DND-41 (cell line): ENCODE measurements around the gene ZCWPW1.

ENCODE experiments used
- CTCF ChIP-seq: IDR thresholded peaks from 2 replicates; pipeline ENCODE4 v1.5.1; 2012; ENCODE audit warnings: borderline replicate concordance, low read length, moderate library complexity, mild to moderate bottlenecking; ENCODE audit not compliant: poor library complexity, severe bottlenecking; ENCODE audit errors: extremely low read depth
- EZH2 ChIP-seq: IDR thresholded peaks from 3 replicates; pipeline ENCODE4 v1.6.1; 2012; ENCODE audit warnings: borderline replicate concordance, low read depth, mild to moderate bottlenecking, moderate library complexity, low read length, inconsistent platforms; ENCODE audit not compliant: severe bottlenecking

- no peak for TF ChIP-seq CTCF
- TF ChIP-seq EZH2: no peak
These were observed 31.0 kb downstream of the ZCWPW1 start for GRCh38 chr7:100397315-100398081.
